Hippocampal formation (tissue), 2 donors: ENCODE measurements around the gene POLR3B.
A peak's percentile ranks its signal among the peaks of the same experiment; 100 is the strongest.
"Not testable (repeated sequence)": the region's sequence is repeated elsewhere in the genome, so short reads cannot be mapped to it uniquely, and the experiment has no call there.

Experiments used
- DNase-seq, 2 donors: peaks; one replicate each; lab custom pipeline; 2025; lab: John Stamatoyannopoulos, UW

POLR3B gene

GRCh38 chr12:106342397-106343213 lies 14.9 kb upstream of the POLR3B start:
- no peak for DNase-seq

DNA sequence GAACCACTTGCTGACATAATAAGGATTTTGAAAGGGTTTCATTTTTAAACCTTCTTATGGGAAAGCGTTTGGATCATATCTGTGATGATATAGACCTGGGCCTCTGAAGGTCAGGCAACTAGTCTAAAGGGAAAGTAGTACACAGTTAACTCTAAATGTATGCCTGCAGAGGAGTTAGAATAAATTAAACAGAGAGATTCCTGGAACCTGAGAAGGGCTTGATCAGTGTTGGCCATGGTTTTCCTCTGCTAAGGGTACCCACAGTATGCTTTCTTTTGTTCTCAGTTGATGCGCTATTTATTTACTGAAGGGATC lies 14.4 kb upstream of the POLR3B start:
- no peak for DNase-seq

- DNase-seq, result no peak
Observed at GRCh38 chr12:106344131-106344530, 13.4 kb upstream of the POLR3B start.

GRCh38 chr12:106345746-106346145 lies 11.8 kb upstream of the POLR3B start:
- DNase-seq, result peak; percentile 37 to 62

- no peak for DNase-seq
Observed at GRCh38 chr12:106348411-106348810, 9.1 kb upstream of the POLR3B start.

- no peak for DNase-seq
Observed at GRCh38 chr12:106353175-106353574, 4.4 kb upstream of the POLR3B start.

- no peak for DNase-seq
Observed at GRCh38 chr12:106358396-106359241, 1.1 kb downstream of the POLR3B start.

GRCh38 chr12:106359646-106360399 lies 2.3 kb downstream of the POLR3B start:
- DNase-seq, result no peak

DNA sequence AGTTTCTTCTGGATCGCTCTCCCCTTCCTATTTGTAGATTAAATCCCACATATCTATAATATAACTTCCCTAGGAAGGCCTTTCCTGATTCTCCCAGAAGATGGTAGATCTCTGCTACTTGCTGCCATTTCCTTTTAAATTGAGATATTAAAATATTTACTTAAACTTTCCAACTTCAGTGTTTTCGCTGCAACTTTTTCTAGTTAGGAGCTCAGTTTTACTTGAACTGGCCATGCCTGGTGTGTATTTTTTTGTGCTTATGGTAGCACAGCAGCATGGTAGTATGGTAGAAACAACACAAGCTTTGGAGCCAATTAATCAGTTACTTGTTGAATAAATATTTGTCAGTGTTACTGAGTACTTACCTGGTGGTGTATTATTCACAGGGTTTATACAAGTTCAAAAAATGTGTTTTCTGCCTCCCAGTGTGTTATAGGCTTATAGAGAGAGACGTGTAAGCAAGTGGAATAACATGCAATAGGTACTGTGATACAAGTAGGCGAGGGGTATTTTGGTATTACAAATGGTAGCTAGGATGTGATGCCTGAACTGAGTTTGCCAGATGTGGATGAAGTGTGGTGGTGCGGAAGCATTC lies 2.9 kb downstream of the POLR3B start:
- no peak for DNase-seq

DNA sequence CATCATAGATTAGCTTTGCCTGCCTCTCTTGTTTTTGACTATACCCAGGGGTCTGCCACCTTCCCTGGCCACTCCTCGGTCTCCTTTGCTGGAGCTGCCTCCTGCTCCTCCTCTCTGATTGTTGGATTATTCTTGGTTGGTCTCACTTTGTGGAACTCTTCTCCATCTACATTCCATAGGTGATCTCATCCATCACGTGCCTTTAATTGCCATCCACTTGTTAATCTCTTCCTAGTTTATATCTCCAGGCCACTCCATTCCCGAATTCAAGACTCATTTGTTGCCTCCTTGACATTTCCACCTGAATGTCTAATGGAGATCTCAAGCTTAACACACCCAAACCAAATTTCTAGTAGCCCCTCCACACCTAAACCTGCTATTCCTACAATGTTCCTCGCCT lies 5.4 kb downstream of the POLR3B start:
- DNase-seq, result no peak

GRCh38 chr12:106364261-106364660 lies 6.7 kb downstream of the POLR3B start:
- DNase-seq, result no peak

DNA sequence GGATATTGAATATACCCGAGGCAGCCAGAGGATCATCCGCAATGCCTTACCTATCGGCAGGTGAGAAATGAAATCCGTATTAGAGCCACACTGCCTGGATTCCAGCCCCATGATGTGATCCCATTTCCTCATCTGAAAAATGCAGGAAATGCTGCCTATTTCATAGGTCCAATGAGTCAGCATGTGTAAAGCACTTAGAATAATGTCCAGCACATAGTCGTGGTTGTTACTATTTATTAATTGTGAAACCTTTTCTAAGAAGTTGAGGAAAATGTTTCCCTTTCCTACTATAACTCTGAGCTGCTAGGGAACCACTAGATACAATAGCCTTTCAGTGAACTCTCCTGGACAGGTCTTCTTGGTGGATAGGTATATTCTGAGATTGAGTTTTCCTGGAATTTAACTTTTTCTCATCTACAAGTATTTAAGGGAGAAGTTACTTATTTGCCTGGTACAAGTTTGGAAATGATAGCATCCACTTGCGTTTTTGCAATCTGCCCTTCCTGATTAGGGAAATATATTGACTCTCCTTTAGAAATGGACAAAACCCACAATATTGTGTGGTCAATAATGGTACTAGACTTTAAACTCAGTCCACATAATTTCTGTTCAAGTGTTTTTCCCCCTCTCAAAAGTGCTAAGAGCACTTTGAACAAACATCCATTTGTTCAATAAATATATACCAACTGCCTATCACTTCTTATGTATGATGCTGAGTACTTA lies 12.2 kb downstream of the POLR3B start:
- DNase-seq, result no peak

DNA sequence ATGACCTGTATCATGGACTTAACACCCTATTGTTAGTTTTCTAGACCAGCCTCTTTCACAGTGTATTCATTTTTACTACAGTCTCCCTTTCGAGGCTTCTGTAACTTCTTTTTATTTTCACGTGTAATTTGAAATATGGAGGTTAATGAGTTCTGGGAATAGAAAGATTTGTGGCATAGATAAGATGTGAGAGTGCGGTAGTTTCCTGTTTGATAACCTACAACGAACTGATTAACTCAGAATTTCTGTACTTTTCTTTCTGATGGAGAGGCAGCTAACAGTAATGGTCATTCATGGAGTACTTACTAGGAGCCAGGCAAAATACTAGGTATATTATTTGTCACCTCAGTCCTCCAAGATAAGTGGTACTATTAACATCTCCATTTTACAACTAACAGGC lies 21.2 kb downstream of the POLR3B start:
- no peak for DNase-seq

DNA sequence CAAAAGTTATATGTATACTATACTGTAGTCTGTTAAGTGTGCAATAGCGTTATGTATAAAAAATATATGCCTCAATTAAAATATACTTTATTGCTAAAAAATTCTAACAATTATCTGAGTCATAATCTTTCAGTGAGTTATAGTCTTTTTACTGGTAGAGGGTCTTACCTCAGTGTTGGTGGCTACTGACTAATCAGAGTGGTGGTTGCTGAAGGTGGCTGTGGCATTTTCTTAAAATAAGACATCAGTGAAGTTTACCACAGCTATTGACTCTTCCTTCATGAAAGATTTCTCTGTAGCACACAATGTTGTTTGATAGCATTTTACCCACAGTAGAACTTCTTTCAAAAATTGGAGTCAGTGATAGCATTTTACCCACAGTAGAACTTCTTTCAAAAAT lies 23.4 kb downstream of the POLR3B start:
- no peak for DNase-seq

GRCh38 chr12:106381866-106382265 lies 24.3 kb downstream of the POLR3B start:
- DNase-seq, result not testable (repeated sequence)

DNA sequence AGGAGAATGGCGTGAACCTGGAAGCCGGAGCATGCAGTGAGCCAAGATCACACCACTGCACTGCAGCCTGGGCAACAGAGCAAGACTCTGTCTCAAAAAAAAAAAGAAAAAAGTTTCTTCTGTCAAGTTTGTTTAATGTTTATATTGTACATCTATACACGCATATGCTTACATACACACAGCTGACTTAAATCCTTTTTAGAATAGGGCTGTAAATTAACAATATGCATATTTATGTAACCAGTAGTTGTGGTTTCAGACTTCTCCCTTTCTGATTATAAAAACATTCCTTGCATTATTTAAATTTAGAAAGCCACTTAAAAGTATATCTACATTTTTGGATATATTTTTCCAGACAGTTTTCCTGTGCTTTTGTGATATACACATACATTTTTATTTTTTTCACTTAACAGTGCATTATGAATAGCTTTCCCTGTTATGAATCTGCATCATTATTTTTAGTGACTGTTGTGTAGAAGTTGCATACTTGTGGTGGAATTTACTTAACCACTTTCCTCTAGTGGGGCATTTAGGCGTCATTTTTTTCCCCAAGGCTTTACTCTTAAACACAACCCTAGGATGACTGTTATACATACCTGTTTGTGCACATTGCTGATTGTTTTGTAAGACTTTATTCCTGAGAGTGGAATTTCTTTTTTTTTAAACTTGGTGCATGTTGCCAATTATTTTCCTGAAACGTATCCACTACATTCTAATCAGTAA lies 29.4 kb downstream of the POLR3B start:
- DNase-seq, result no peak

DNA sequence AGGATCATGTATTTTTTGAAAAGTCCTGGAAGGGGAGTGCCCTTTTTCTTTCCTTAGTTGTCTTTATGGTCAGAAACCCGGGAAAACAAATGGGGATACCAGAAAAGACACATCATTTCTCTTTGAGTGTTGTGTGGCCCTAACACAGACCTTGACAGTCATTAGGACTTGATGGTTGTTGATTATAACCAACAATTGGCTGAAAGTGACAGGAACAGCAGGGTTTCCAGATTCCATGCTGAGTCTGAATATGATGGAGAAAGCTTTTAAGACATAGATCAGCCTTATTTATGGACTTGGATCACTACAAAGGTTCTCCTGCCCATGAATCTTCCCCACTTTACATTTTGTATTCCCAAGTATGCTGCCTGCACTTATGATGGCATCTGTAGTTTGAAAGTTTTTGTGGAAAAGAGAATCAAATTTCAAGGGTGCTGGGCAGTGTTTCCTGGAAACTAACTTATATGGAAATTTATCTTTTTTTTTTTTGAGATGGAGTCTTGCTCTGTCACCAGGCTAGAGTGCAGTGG lies 30.4 kb downstream of the POLR3B start:
- DNase-seq, result no peak

DNA sequence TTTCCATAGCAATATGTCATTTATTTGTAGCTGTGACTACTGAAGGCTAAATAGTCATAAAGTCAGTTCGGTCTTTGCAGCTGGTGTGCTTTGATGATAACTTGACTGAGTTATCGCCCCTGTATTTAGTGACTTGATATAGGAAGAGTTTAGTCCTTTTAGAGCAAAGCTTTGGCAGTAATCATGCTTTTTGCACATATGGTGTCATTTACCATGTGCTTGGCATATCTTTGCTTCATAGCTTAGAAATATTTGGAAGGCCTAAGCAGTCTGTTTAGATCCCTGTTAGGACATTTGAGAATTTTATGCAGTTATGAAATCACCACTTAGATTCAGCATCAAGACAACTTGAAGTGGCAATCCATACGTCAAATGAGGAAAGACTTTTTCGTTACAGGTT lies 31.6 kb downstream of the POLR3B start:
- DNase-seq, result no peak

DNA sequence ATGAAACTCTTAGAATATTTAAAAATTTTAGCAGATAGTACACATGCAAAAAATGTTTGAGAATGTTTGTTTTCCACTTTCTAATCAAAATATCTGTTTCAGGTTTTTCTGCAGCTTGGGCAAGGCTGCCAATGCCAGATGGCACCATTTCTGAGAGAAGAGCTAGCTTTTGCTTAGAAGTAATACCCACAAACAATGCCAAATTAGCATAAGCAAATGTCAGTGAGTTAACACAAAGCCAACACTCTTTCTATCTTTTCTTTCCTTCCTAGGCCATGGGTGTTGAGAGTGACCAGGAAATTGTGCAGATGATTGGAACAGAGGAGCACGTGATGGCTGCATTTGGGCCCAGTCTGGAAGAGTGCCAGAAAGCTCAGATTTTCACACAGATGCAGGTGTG lies 35.2 kb downstream of the POLR3B start:
- peak in 1 of 2 donors; percentile 14 for DNase-seq

- no peak for DNase-seq
Observed at GRCh38 chr12:106409878-106410277, 52.3 kb downstream of the POLR3B start.

DNA sequence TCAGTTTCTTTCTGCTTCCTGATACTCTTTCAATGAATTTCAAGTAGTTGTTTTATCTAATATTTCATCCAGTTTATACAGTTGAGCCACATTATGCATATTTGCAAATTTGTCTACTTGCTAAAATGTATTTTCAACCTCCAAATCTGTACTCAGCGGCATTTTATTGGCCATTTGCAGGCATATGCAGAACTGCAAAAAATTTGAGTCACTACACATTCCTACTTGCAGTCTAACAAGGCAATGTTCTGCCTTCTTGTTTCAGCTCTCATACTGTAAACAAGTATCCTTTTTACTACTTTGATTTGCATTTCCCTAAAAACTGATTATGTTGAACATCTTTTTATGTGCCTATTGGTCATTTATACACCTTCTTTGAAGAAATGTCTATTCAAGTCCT lies 55.0 kb downstream of the POLR3B start:
- no peak for DNase-seq
